GM12873 (cell line): Measurements from ENCODE around the gene UST.

Experiments
- CTCF ChIP-seq: IDR thresholded peaks from 2 replicates; pipeline ENCODE4 v1.5.1; 2012; ENCODE audit warnings: low read depth, mild to moderate bottlenecking, moderate library complexity, low read length, control low read depth; ENCODE audit not compliant: insufficient read depth; ENCODE audit errors: missing control alignments

Gene UST, protein sequence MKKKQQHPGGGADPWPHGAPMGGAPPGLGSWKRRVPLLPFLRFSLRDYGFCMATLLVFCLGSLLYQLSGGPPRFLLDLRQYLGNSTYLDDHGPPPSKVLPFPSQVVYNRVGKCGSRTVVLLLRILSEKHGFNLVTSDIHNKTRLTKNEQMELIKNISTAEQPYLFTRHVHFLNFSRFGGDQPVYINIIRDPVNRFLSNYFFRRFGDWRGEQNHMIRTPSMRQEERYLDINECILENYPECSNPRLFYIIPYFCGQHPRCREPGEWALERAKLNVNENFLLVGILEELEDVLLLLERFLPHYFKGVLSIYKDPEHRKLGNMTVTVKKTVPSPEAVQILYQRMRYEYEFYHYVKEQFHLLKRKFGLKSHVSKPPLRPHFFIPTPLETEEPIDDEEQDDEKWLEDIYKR

GRCh38 chr6:148746363-148747144, at the start of gene UST:
TSS of gene UST (plus strand) at chr6:148747030. CDS start at chr6:148747431, 401 bp downstream.
- peak; percentile 53 for TF ChIP-seq CTCF

DNA sequence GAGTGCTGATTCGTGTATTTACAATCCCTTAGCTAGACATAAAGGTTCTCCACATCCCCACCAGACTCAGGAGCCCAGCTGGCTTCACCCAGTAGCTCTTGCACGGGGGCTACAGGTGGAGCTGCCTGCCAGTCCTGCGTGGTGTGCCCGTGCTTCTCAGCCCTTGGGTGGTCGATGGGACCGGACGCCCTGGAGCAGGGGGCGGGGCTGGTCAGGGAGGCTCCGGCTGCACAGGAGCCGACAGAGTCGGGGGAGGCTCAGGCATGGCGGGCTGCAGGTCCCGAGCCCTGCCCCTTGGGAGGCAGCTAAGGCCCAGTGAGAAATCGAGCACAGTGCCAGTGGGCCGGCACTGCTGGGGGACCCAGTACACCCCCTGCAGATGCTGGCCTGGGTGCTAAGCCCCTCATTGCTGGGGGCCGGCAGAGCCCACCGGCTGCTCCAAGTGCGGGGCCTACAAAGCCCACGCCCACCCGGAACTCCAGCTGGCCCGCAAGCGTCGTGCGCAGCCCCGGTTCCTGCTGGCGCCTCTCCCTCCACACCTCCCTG, 48.9 kb upstream of the UST start:
- TF ChIP-seq CTCF: no peak

- TF ChIP-seq CTCF: no peak
Measured at GRCh38 chr6:148698671-148699180, 48.1 kb upstream of the UST start.

GRCh38 chr6:148700047-148700715, 46.6 kb upstream of the UST start:
- no peak for TF ChIP-seq CTCF

- no peak for TF ChIP-seq CTCF
Measured at GRCh38 chr6:148700741-148701311, 46.0 kb upstream of the UST start.

- TF ChIP-seq CTCF: no peak
Measured at GRCh38 chr6:148701375-148701774, 45.5 kb upstream of the UST start.
